ENCODE measurements around the gene ZNF385B.

Gene ZNF385B

GRCh38 chr2:179578171-179578916, 283.1 kb downstream of the ZNF385B start:
- DNase-seq, result no peak

- DNase-seq, result no peak
These were observed 287.3 kb downstream of the ZNF385B start for GRCh38 chr2:179574061-179574519.

- DNase-seq, result no peak
These were observed 288.9 kb downstream of the ZNF385B start for GRCh38 chr2:179572544-179572943.

- DNase-seq, result no peak
These were observed 289.7 kb downstream of the ZNF385B start for GRCh38 chr2:179571721-179572120.

GRCh38 chr2:179571252-179571651, 290.2 kb downstream of the ZNF385B start:
- DNase-seq, result no peak

- no peak for DNase-seq
These were observed 291.6 kb downstream of the ZNF385B start for GRCh38 chr2:179569831-179570233.

GRCh38 chr2:179565807-179566206, 295.6 kb downstream of the ZNF385B start:
- DNase-seq, result no peak

- DNase-seq, result no peak
These were observed 299.0 kb downstream of the ZNF385B start for GRCh38 chr2:179562330-179562885.

- DNase-seq, result no peak
These were observed 299.7 kb downstream of the ZNF385B start for GRCh38 chr2:179561702-179562101.

GRCh38 chr2:179560257-179560735, 301.1 kb downstream of the ZNF385B start:
- no peak for DNase-seq

GRCh38 chr2:179559108-179559806, 302.2 kb downstream of the ZNF385B start:
- DNase-seq, result no peak

- DNase-seq, result no peak
These were observed 303.1 kb downstream of the ZNF385B start for GRCh38 chr2:179558010-179558934.

- no peak for DNase-seq
These were observed 305.0 kb downstream of the ZNF385B start for GRCh38 chr2:179556425-179556824.

- no peak for DNase-seq
These were observed 305.6 kb downstream of the ZNF385B start for GRCh38 chr2:179555691-179556283.

- DNase-seq, result no peak
These were observed 306.6 kb downstream of the ZNF385B start for GRCh38 chr2:179554639-179555386.

- DNase-seq, result no peak
These were observed 308.0 kb downstream of the ZNF385B start for GRCh38 chr2:179553382-179553781.

- DNase-seq, result no peak
These were observed 309.8 kb downstream of the ZNF385B start for GRCh38 chr2:179551539-179552045.

GRCh38 chr2:179550849-179551248, 310.6 kb downstream of the ZNF385B start:
- DNase-seq, result no peak

GRCh38 chr2:179550214-179550613, 311.2 kb downstream of the ZNF385B start:
- no peak for DNase-seq

- no peak for DNase-seq
These were observed 314.8 kb downstream of the ZNF385B start for GRCh38 chr2:179546656-179547055.

- DNase-seq, result no peak
These were observed 316.4 kb downstream of the ZNF385B start for GRCh38 chr2:179545024-179545423.

All from CD4-positive, alpha-beta T cell treated with Interleukin-17A for 1 hour (primary cell).